Erythroblast (primary cell): ENCODE results near the gene SLC16A4.

Experiments used
- GATA1 ChIP-seq: IDR thresholded peaks from 2 replicates; pipeline ENCODE4 v1.6.1; 2011; ENCODE audit warnings: low read depth, mild to moderate bottlenecking, control low read depth, low read length, moderate library complexity
- POLR2A ChIP-seq: IDR thresholded peaks from 2 replicates; pipeline ENCODE4 v1.6.1; 2011; ENCODE audit warnings: mild to moderate bottlenecking, low read length

GRCh38 chr1:110339407-110340206 is 51.2 kb downstream of the SLC16A4 start:
- TF ChIP-seq POLR2A (peak; percentile 96), GATA1 (no peak)
